GM12872 (cell line): ENCODE measurements around the gene FBXO8.

Experiments used
- TF ChIP-seq, protein P1 (sequence below): IDR thresholded peaks from 3 replicates; pipeline ENCODE4 v1.5.1; 2011; ENCODE audit warnings: low read depth, mild to moderate bottlenecking, low read length, moderate library complexity; ENCODE audit not compliant: insufficient read depth

FBXO8 gene

DNA sequence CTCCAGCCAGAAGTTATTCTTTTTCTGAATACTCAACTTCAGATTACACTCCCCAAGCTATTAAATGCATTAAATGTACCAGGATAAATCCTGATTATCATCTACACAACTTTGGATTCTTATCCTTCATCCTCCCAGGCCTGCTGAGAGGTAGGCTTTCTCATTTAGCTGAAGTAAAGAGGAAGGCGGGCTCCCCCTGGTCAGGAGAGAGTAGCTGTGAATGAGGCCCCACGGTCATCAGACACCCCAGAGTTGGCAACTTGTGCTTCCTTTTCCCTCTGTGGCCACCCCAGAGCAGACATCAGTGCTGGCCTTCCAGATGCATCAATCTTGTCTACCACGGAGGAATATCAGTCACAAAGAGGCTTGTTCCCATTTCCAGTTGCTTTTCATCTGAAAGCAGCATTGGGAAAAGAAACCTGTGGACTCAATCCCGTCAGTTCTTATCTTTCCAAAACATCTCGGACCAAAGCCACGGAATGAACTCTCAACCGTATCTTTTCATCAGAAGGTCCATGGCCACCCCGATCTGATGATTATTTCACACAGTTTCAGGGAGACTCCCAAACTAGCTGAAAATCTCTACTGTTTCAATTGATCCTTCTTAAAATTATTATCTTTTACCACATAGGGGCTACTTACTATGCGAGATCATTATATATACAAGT is 79.2 kb downstream of the FBXO8 start:
- TF ChIP-seq, protein P1, sequence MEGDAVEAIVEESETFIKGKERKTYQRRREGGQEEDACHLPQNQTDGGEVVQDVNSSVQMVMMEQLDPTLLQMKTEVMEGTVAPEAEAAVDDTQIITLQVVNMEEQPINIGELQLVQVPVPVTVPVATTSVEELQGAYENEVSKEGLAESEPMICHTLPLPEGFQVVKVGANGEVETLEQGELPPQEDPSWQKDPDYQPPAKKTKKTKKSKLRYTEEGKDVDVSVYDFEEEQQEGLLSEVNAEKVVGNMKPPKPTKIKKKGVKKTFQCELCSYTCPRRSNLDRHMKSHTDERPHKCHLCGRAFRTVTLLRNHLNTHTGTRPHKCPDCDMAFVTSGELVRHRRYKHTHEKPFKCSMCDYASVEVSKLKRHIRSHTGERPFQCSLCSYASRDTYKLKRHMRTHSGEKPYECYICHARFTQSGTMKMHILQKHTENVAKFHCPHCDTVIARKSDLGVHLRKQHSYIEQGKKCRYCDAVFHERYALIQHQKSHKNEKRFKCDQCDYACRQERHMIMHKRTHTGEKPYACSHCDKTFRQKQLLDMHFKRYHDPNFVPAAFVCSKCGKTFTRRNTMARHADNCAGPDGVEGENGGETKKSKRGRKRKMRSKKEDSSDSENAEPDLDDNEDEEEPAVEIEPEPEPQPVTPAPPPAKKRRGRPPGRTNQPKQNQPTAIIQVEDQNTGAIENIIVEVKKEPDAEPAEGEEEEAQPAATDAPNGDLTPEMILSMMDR: no peak

DNA sequence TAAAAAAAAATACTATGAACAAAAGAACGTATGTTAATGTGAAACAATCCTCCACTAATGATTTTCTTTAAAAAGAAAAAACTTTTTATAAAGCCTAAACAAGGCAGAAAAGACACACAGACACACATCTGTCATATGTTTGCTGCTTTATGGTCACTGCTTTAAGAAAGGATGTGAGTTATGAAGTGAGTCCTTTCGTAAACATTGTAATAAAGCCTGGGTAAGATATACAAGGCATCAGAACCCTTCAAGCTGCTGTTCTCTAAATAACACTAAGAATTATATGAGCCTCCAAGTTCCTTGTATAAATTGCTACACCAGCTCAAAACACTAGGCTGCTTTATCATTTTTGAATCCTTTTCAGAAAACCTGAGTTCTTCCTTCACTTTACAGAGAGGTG is 81.6 kb downstream of the FBXO8 start:
- TF ChIP-seq, protein P1: no peak

- TF ChIP-seq, protein P1: no peak
These were observed 83.7 kb downstream of the FBXO8 start for GRCh38 chr4:174199735-174200134.

- TF ChIP-seq, protein P1: no peak
These were observed 84.6 kb downstream of the FBXO8 start for GRCh38 chr4:174198828-174199227.

- TF ChIP-seq, protein P1: no peak
These were observed 85.1 kb downstream of the FBXO8 start for GRCh38 chr4:174198396-174198795.

GRCh38 chr4:174193438-174194374 is 89.8 kb downstream of the FBXO8 start:
- TF ChIP-seq, protein P1: no peak

DNA sequence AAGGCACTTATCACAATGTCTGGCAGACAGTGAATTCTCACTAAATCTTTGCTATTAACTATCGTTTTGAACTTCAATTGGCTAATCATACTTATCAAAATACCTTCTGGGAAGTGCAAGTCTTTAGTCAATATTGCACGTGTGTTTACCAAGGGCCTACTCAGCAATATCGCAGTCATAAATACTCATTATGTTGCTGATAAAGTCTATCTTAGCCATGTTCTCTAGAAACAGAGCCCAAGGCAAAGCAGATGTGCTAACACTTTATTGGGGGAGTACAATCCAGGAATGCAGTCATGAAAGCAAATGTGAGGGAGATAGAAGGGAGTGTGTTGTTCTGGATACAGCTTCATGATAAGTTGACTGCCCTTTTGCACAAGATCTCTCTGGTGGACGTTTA is 90.5 kb downstream of the FBXO8 start:
- TF ChIP-seq, protein P1: no peak
